Lung microvascular endothelial cell (primary cell): Measurements from ENCODE around the gene MUC2. TPM values are rescaled to one million over a fixed set of nuclear protein-coding genes. Genes with fewer than 3 reads are reported as not detected.

Source experiments
- DNase-seq, 2 donors: peaks; one replicate each; pipeline versions ENCODE4 v3.0.0 to v3.0.0-alpha.2; 2010; ENCODE audit warnings: low read depth in 2 of 2
- total RNA-seq: library from RNA; depleted of rRNA; stranded (reverse); fragments of >200 nt; gene quantifications from 2 replicates; pipeline ENCODE4 v1.2.1, GENCODE V29; 2014

The MUC2 gene
- total RNA-seq, 1 donor from 2014 or later, result not detected

- DNase-seq, result no peak
Measured at GRCh38 chr11:1036931-1037330, 37.7 kb upstream of the MUC2 start.

GRCh38 chr11:1037506-1038055, 37.1 kb upstream of the MUC2 start:
- no peak for DNase-seq

DNA sequence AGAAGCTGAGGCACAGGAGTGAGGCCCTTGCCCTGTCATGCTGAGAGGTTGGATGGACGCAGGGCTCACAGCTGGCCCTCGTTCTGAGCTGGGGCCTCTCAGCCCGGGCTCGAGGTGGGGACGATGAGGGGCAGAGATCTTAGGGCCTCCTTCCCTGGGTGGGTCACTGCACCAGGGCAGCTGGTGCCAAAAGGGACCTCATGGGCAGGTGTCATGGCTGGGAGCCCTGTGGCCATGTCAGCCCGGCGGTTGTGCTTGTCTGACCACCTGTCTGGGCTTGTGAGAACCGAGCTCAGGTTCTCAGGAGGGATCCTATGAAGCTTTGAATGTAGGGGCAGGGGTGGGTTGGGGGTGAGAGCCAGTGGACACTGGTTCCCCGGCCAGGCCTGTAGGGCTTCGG, 36.3 kb upstream of the MUC2 start:
- no peak for DNase-seq

DNA sequence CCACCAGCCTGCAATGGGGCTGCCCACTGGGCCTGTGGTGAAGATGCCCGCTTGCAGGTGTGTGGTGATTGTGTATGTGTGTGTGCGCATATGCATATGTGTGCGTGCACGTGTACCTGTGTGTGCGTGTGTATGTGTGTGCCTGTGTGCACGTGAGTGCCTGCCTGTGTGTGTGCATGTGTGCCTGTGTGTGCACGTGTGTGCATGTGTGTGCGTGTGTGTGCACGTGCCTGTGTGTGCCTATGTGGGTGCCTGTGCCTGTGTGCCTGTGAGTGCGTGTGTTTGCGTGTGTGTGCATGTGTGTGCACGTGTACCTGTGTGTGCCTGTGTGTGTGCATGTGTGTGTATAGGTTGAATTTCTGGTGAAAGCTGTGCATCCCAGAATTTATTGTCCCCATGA, 35.8 kb upstream of the MUC2 start:
- DNase-seq, result no peak

DNA sequence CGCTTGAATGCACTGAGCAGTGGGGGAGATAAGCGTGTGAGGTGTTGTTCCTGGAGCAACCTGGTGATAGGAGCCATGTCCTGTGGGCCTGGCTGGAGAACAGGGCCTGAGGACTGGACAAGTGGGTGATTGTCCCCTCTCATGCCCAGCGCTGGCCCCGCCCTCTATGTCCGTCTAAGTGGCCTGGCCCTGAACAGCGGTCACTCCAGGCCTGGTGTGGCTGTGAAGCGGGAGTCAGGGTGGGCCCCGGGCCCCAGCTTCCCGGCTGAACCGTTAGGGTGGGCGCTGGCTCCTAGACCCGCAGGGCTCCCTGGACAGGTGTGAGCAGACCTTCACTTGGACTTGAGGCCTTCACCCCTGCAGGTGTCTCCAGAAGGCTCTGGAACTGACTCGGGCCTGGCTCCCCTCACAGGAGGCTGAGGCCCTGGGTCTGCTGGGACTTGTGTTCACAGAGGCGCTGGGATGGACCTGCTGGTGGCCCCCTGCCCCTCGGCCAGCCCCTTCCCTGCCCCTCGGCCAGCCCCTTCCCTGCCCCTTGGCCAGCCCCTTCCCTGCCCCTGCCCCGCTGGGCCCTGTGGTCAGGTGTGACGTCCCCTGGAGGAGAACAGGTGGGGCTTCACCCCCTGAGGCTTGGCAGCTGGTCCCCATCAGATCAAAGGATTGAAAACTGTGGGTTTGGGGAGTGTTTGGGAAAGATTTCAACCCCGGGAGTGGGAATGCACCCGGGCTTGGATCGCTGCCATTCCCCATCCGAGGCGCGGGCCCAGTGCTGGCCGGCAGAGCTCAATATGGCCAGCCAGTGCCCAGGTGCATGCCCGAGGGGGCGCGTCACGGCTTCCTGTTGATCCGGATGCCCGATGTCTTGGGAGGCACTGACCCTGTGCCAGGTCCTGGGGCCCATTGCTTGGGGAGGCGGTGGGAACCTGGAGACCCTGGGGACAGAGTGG, 34.9 kb upstream of the MUC2 start:
- no peak for DNase-seq

GRCh38 chr11:1040428-1041148, 34.1 kb upstream of the MUC2 start:
- DNase-seq, result no peak

GRCh38 chr11:1041149-1041467, 33.6 kb upstream of the MUC2 start:
- no peak for DNase-seq

GRCh38 chr11:1041471-1041870, 33.2 kb upstream of the MUC2 start:
- no peak for DNase-seq

GRCh38 chr11:1041936-1042608, 32.6 kb upstream of the MUC2 start:
- peak in 1 of 2 donors; percentile 26 for DNase-seq

DNA sequence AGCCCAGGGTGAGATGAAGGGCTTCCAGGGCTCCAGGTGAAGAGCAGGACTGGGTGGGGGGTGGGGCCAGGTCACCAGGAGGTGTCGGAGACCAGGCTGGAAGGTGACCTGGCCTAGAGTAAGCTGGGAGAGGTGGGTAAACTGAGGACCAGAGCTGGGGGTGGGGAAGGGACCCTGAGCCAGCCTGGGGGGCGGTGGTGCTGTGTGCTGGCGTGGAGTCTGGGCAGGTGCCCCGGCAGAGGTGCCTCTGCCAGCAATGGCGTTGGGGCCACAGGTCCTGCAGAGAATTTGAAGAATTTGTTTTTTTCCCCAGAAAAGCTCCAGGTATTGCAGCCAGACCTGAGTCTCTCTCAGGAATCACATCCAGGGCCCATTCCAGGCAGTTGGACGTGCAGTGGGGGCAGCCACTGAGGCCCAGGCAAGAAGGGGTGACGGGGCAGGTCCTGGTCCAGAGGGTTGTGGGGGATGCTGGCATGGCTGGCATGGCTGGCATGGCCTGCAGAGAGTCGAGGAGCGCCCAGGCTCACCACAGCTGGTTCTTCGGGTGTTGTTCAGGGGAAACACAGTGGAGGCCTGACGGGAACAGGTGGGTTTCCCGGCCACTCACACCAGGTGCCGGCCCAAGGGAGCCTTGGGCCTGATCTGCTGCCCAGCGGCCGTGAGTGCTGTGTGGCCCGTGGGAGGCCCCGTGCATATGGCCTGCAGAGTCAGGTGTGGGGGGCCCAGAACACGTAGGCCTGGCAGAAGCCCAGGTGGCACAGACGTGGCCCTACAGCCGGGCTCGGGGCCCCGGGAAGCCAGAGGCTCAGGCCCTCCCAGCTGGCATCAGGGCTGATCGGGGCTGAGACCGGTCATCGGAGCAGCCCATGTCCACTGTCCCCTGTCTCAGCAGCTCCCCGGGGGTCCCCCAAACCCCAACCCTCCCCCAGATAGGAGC, 31.8 kb upstream of the MUC2 start:
- no peak for DNase-seq

- no peak for DNase-seq
Measured at GRCh38 chr11:1043563-1044096, 31.0 kb upstream of the MUC2 start.

GRCh38 chr11:1044160-1044559, 30.5 kb upstream of the MUC2 start:
- DNase-seq, result no peak

GRCh38 chr11:1047595-1048156, 27.0 kb upstream of the MUC2 start:
- DNase-seq, result no peak

- peak in 1 of 2 donors; percentile 29 for DNase-seq
Measured at GRCh38 chr11:1048375-1049070, 26.2 kb upstream of the MUC2 start.

DNA sequence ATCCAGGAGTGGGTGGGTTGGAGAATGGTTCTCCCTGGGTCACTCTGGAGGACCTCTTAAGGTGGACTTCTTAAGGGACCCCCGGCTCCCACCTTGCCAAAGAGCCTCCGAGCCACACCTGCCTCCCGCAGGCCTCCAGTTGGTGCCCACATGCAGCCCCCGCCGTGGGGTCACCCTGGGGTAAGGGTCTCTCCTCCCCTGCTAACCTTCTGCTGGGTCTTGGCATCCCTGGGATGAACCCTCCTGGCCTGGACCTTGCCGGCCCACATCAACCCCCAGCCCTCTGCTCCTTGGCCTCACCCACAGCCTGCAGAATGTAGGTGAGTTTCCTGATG, 25.6 kb upstream of the MUC2 start:
- no peak for DNase-seq

- DNase-seq, result no peak
Measured at GRCh38 chr11:1049431-1049891, 25.2 kb upstream of the MUC2 start.

DNA sequence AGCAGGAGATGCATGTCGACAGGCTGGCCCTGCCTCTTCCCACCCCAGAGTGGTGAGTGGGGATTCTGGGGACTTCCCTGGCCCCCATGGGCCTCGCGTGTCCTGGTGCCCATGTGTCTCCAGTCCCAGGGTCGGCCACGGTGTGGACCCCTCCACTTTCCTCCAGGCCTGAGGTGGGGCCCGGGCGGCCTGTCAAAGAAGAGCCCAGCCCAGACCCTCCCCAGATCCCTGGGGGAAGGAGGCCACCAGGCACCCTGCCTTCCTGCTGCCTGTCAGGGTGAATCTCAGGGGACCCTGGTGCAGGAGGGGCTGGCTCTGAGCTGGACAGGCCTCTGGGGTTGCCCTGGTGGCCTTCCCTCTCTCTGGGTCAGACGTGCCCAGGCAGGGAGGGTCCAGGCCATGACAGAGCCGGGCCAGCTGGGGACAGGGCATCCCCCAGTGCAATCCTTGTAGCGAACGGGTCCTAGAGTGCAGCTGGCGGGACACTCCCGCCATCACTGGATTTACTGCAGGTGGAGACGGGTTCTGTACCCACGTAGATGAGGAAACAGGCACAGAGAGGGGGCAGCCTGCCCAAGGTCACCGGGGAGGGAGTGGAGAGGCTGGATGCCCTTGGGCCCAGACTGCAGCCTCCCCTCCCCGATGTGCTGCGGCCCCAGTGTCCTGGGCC, 24.6 kb upstream of the MUC2 start:
- DNase-seq, result no peak

GRCh38 chr11:1050581-1051355, 23.9 kb upstream of the MUC2 start:
- DNase-seq, result peak; percentile 62 to 81
